Endodermal cell (in vitro differentiated cells): ENCODE results near the gene GSG1L. TPM values are rescaled to one million over a fixed set of nuclear protein-coding genes. Genes with fewer than 3 reads are reported as not detected.
A peak's percentile ranks its signal among the peaks of the same experiment; 100 is the strongest.

ENCODE experiments used
- DNase-seq: peaks from one replicate; pipeline ENCODE4 v3.0.0-alpha.2; 2017
- H3K27ac ChIP-seq: 2 replicates; pipeline ENCODE4 v1.5.1; 2013; ENCODE audit warnings: mild to moderate bottlenecking, low read depth, low read length, moderate library complexity
- H3K27me3 ChIP-seq: 2 replicates; pipeline ENCODE4 v1.6.1; 2013; ENCODE audit warnings: mild to moderate bottlenecking, low read length, moderate library complexity; ENCODE audit not compliant: insufficient read depth, control insufficient read depth, poor library complexity, severe bottlenecking
- H3K36me3 ChIP-seq: 2 replicates; pipeline ENCODE4 v1.7.0; 2013; ENCODE audit warnings: mild to moderate bottlenecking, low read length, moderate library complexity; ENCODE audit not compliant: control insufficient read depth, insufficient read depth
- H3K4me1 ChIP-seq: one replicate; pipeline ENCODE4 v1.7.0; 2013; ENCODE audit warnings: low read length; ENCODE audit not compliant: control insufficient read depth, insufficient read depth
- H3K4me3 ChIP-seq: 2 replicates; pipeline ENCODE4 v1.5.1; 2013; ENCODE audit warnings: mild to moderate bottlenecking, low read length, moderate library complexity
- H3K9ac ChIP-seq: 2 replicates; pipeline ENCODE4 v1.6.1; 2013; ENCODE audit warnings: mild to moderate bottlenecking, low read length, moderate library complexity; ENCODE audit not compliant: poor library complexity, severe bottlenecking; ENCODE audit errors: extremely low read depth
- H3K9me3 ChIP-seq: 2 replicates; pipeline ENCODE4 v1.6.1; 2013; ENCODE audit warnings: mild to moderate bottlenecking, low read length, moderate library complexity; ENCODE audit not compliant: control insufficient read depth
- H3K27ac Mint-ChIP-seq: 2 replicates; pipeline ENCODE4 v1.8.0; 2020; ENCODE audit warnings: mixed read lengths
- H3K27me3 Mint-ChIP-seq: 2 replicates; pipeline ENCODE4 v1.8.0; 2021; ENCODE audit warnings: mild to moderate bottlenecking, mixed read lengths; ENCODE audit not compliant: insufficient read depth
- H3K36me3 Mint-ChIP-seq: 2 replicates; pipeline ENCODE4 v1.8.0; 2020; ENCODE audit warnings: low read depth, mixed read lengths
- H3K4me1 Mint-ChIP-seq: 2 replicates; pipeline ENCODE4 v1.8.0; 2020; ENCODE audit warnings: mixed read lengths
- H3K4me3 Mint-ChIP-seq: 2 replicates; pipeline ENCODE4 v1.8.0; 2020; ENCODE audit warnings: mild to moderate bottlenecking, moderate library complexity, mixed read lengths
- H3K9me3 Mint-ChIP-seq: 2 replicates; pipeline ENCODE4 v1.8.0; 2020; ENCODE audit warnings: mild to moderate bottlenecking, mixed read lengths
- WGBS, 2 experiments: methylation state at CpG; one replicate each; pipeline versions ENCODE4 v1.1.5 to v1.1.7; 2013; ENCODE audit warnings: missing lambda C conversion rate in 2 of 2, mixed read lengths in 1 of 2; ENCODE audit not compliant: insufficient coverage in 1 of 2, insufficient read length in 1 of 2; 5-methylcytosine and 5-hydroxymethylcytosine counted together
- total RNA-seq, 2 donors: library from RNA; stranded (reverse); fragmentation: NEBNext Ultra II Directional in 1 of 2; extraction: Animal tissue kit (Norgen Biotek cat#: 25700) in 1 of 2; gene quantifications; 2 replicates in 1 of 2; 3 replicates in 1 of 2; pipeline ENCODE4 v1.2.1, GENCODE V29; 2021
- TF ChIP-seq, protein P1 (sequence below): fragments of 200-600 bp; sonication (generic); conservative IDR thresholded peaks from 2 replicates; pipeline ENCODE4 v1.5.0; 2021; ENCODE audit warnings: antibody characterized with exemption, mild to moderate bottlenecking

GSG1L gene
- total RNA-seq, 2 donors from 2014 or later = 0.24 TPM; not detected in 1

DNA sequence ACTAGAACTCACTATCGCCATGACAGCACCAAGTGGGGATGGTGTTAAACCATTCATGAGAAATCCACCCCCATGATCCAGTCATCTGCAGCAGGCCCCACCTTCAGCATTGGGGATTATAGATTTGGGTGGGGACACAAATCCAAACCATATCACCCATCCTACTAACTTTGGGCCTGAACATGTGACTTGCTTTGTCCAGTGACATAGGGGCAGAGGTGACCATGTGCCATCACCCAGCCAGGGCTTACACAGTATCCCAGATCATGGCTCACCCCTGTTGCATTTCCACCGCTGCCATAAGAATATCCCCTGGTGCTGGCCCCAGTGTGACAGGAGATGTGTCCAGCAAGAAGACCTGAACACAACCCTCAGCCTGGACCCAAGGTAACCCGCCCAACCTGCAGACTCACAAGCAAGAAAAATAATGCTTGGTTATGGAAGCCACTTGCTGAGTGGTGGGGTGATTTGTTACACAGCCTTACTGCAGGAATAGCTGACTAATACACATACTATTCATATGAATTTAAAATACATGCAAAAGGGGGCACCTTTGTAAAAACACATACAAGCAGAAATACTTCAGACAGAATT is 130.9 kb downstream of the GSG1L start:
- Histone ChIP-seq H3K9me3 (no peaks in the 10 kb centered on the region), H3K9ac (no peak overlapping the region), H3K4me1 (no peaks in the 10 kb centered on the region), H3K4me3 (no peak overlapping the region), H3K36me3 (no peaks in the 10 kb centered on the region), H3K27me3 (peaks cover 11% of the 10 kb centered on the region), H3K27ac (no peak overlapping the region)
- Mint-ChIP-seq H3K27ac (no peak overlapping the region), H3K27me3 (peaks cover 4% of the 10 kb centered on the region), H3K4me3 (no peak overlapping the region), H3K4me1 (no peaks in the 10 kb centered on the region), H3K36me3 (no peaks in the 10 kb centered on the region), H3K9me3 (peaks cover 4% of the 10 kb centered on the region)
- TF ChIP-seq, protein P1, sequence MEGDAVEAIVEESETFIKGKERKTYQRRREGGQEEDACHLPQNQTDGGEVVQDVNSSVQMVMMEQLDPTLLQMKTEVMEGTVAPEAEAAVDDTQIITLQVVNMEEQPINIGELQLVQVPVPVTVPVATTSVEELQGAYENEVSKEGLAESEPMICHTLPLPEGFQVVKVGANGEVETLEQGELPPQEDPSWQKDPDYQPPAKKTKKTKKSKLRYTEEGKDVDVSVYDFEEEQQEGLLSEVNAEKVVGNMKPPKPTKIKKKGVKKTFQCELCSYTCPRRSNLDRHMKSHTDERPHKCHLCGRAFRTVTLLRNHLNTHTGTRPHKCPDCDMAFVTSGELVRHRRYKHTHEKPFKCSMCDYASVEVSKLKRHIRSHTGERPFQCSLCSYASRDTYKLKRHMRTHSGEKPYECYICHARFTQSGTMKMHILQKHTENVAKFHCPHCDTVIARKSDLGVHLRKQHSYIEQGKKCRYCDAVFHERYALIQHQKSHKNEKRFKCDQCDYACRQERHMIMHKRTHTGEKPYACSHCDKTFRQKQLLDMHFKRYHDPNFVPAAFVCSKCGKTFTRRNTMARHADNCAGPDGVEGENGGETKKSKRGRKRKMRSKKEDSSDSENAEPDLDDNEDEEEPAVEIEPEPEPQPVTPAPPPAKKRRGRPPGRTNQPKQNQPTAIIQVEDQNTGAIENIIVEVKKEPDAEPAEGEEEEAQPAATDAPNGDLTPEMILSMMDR = no peak
- no peak for DNase-seq
- 85% methylated on average over 3 of the region's 3 CpGs; no CpG with 5 or more reads in 1 of the 2 experiments for WGBS, 2 experiments

DNA sequence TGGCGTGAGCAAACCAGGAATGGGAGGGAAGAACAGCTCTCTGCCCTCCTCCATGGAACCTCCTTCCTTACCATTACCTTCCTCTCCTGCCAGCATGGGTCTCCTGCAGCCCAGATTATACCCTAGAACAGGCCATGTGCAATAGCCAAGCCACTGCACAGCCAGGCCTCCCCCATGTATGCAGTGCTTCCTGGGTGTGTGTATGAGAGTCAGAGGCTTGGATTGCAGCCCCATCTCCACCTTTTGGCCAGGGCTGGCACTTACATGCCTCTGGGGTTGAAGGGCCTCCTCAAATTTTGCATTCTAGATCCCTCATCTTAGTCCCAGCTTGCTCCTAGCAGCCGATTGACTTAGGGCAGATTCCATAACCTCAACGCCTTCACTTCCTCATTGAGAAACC is 133.7 kb downstream of the GSG1L start:
- Histone ChIP-seq H3K4me3 (no peak overlapping the region), H3K27me3 (no peaks in the 10 kb centered on the region), H3K9me3 (no peaks in the 10 kb centered on the region), H3K9ac (no peak overlapping the region), H3K4me1 (no peaks in the 10 kb centered on the region), H3K36me3 (no peaks in the 10 kb centered on the region), H3K27ac (no peak overlapping the region)
- DNase-seq = no peak
- peaks cover 4% of the 10 kb centered on the region for H3K9me3 Mint-ChIP-seq
- H3K27me3 Mint-ChIP-seq = peaks cover 3% of the 10 kb centered on the region
- 85 to 94% methylated on average over 3 of the region's 3 CpGs for WGBS, 2 experiments
- no peak overlapping the region for H3K4me3 Mint-ChIP-seq
- H3K27ac Mint-ChIP-seq = no peak overlapping the region
- TF ChIP-seq, protein P1 = no peak
- H3K36me3 Mint-ChIP-seq = no peaks in the 10 kb centered on the region
- no peaks in the 10 kb centered on the region for H3K4me1 Mint-ChIP-seq

DNA sequence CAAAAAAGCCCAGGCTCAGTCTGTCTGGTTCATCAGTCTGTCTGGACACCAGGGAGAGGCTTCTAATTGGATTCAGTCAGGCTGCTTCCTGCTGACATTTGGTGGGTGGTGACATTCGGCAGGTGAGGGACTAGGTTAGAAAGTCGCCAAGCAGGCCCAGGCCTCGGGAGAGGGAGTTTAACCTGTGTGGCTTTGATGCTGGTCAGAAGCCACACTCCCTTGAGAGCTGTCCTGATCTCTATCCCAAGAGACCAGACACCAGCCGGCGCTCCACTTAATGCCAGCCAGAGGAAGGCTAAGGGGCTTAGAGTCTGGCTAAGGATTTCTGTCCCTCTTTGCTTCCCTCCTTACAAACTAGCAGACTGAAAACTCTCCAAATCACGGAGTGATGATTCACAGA is 135.0 kb downstream of the GSG1L start:
- H3K9me3 ChIP-seq = no peaks in the 10 kb centered on the region
- WGBS, 2 experiments = 74 to 76% methylated on average over 5 to 6 of the region's 6 CpGs
- H3K4me1 ChIP-seq = no peaks in the 10 kb centered on the region
- no peaks in the 10 kb centered on the region for H3K4me1 Mint-ChIP-seq
- no peak overlapping the region for H3K9ac ChIP-seq
- peak; percentile 53 for DNase-seq
- H3K27me3 Mint-ChIP-seq = peaks cover 2% of the 10 kb centered on the region
- no peak overlapping the region for H3K27ac ChIP-seq
- H3K27ac Mint-ChIP-seq = no peak overlapping the region
- H3K27me3 ChIP-seq = no peaks in the 10 kb centered on the region
- H3K36me3 Mint-ChIP-seq = no peaks in the 10 kb centered on the region
- no peaks in the 10 kb centered on the region for H3K36me3 ChIP-seq
- TF ChIP-seq, protein P1 = no peak
- H3K4me3 Mint-ChIP-seq = no peak overlapping the region
- H3K4me3 ChIP-seq = no peak overlapping the region
- peaks cover 4% of the 10 kb centered on the region for H3K9me3 Mint-ChIP-seq
